GM19193 (cell line): ENCODE measurements around the gene HIP1.

ENCODE experiments used
- POLR2A ChIP-seq: IDR thresholded peaks from 4 replicates; pipeline ENCODE4 v1.6.1; 2011; ENCODE audit not compliant: insufficient read depth, insufficient read length; ENCODE audit errors: extremely low read depth

HIP1 gene

DNA sequence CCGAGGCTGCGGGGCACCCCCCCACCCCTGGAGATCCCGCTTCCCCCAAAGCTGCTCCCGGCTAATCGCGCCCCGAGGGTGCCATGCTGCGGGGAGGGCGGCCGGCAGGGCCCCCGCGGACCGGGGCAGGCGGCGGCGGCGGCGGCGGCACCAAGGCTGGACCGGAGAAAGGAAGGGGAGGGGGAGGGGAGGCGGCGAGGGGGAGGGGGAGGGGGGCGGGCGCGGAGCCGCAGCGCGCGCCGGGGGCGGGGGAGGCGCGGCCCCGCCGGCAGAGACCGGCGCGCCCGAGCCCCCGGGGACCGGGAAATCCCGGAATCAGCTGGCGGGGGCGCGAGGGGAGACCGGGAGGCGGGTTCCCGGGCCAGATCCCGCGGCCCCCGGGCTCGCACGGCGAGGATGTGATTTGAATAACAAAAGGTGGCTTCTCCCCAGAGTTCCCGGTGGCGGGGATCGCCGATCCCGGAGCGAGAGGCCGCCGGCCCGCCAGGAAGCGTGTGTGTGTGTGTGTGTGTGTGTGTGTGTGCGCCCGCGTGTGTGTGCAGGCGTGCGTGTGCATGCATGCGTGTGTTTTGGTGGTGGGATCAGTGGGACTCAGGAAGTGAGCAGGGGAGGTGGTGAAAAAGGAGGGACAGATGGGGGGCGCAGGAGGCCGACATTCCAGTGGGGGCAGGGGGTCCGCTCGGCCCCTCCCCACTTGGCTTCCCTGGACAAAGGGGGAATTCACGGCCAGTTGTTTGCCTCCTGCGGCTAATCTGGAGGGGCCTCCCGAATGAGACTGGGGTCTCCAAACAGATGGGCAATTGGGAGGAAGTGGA lies 99.5 kb downstream of the HIP1 start:
- no peak for TF ChIP-seq POLR2A

DNA sequence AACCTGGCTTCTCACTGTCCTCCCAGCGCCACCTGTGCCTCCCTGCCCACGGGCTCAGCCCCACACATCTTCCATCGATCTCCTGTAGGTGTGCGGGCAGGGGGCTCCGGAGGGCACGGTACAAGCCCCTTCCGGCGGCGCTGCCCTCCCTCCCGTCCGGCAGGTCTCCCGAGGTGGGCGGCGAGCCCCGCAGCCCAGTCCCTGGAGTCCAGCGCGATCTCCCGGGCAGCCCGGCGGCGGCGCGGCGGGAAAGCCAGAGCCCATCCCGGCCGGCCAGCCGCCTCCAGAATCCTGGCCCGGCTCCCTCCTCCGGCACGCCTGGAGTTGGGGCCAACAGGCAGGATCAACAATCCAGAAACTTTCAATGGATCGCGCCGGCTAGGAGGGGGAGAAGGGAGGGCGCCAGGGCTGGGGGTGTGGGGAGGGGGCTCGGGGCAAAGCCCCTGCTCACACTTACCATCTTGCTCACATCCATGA lies 100.1 kb downstream of the HIP1 start:
- no peak for TF ChIP-seq POLR2A

DNA sequence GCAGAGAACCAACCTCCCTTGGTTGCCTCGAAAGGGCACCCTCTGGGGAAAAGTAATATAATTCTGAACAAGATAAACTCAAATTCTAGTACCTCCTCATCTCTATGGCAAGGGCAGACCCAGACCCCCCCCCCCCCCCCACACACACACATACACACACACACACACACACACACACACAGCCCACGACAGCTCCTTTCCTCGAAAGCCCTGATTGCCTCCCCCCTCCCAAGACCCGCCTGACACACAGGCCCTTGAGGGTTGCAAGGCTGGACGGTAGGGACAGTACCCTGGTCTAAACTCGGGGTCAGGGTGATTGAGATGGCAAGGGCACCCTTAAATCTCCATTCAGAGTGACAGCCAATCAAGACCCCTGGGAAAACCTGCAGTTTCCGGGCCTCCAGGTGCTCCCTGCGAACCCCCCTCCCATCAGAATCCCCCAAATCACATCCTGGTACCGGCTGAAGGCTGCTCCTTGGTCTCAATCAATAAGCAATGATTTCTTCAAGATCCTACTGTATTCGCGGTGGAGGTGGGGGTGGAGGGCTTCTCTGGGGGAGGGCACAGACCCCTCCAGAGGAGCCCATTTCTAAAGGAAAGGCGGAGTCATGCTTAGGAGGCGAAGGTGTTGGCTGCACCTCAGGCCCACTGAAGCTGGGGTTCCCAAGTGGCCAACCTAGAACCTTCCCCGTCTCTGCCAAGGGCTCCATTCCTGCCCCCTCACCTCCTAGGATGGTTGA lies 100.7 kb downstream of the HIP1 start:
- TF ChIP-seq POLR2A: no peak

DNA sequence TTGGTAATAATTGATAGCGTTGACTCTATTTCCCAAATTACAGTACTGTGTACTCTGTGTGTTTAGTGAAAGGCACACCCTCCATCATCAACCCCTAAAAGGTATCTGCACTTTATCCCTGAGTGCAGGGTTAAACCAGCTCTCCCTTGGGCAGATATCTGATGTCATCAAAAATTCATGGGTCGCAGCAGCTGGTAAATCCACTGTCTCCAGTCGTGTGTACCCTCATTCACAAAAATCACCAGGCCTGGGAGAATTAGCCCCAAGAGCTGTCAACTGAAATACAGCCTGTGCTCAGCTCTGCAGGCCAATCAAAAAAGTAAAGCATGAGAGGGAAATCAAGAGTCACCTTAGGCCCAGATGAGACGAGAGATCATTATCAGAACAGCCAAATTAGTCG lies 103.7 kb downstream of the HIP1 start:
- TF ChIP-seq POLR2A: no peak

DNA sequence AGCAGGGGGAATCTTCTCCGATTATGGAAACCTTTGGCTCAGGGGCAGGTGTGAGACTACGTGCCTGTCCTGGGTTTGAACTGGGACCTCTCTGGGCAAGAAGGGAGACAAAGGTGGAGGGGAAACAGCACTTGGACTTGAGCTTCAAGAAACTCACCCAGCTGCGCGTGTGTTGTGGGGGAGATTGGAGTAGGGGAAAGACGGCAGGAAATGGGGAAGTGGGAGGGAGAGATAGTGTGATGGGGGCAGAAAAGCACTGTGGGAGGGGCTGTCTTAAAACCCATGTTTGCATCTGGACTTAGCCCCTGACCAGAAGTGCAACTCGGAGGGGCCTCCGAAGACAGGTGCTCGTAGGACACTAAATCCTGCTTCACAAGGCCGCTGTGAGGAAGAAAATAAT lies 107.0 kb downstream of the HIP1 start:
- no peak for TF ChIP-seq POLR2A

DNA sequence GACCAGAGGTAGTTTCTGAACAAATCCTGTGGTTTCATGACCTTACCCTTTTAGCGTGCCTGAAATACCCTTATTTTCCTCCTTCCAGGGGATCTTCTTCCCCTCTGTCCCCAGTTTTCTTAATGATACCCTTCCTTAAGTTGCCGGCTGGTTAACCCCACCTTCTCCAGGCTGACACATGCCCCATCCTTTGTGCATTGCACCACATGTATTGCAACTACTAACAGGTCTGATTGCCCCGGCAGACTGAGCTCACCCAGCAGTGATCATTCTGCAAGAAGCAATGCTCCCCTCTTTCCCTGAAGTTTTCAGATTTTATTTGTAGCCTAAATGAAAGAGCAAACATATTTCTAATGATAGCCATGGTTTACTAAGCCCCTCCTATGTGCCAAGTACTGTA lies 108.2 kb downstream of the HIP1 start:
- TF ChIP-seq POLR2A: no peak

DNA sequence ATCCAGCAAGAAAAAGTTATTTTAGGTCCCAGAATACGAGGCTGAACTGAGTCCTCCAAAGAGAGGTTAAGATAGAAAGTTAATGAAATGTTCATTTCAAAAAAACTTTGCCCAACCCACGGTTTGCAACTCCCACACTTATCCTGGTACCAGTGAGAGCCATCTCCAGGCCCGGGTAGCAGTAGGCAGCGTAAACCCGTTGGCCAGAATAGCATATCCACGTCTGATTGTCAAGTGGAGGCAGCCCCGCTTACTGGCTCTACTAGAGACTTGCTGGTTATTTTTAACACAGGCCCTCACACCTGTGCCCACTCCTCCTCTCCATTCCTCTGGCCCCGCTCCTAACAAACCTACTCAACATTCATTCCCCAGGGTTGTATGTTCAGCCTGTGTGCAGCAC lies 109.7 kb downstream of the HIP1 start:
- no peak for TF ChIP-seq POLR2A

DNA sequence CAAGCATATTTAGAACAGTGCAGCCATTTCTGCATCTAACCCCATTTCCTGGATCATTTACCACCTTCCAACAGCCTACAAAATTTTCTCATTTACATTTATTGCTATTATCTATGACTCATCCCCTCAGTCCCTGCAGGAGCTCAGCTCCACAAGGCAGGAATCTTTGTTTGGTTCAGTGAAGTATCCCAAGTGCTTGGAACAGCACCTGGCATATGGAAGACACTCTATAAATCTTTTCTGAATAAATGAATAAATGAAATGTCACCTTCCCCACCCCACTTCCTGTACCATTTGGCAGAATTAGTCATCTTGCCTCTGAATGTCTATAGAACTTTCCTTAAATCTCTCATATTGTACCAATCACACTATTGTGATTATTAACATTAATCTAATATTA lies 110.7 kb downstream of the HIP1 start:
- no peak for TF ChIP-seq POLR2A

DNA sequence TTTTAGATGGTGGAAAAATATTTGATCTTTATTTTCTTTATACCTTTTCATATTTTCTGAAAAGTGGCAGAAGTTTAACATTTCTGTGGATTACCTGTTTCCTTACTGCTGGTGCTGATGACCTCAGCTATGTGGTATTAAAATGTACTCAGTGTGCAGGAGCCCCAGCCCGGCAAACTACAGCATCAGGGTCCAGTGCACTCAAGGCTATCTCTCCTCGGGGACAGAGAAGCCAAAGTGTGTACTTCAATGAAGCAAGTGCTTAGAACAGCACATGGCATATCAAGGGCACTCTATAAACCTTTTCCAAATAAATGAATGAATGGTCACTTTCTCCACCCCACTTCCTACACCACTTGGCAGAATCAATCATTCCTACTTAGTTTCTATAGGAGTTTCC lies 111.8 kb downstream of the HIP1 start:
- TF ChIP-seq POLR2A: no peak

DNA sequence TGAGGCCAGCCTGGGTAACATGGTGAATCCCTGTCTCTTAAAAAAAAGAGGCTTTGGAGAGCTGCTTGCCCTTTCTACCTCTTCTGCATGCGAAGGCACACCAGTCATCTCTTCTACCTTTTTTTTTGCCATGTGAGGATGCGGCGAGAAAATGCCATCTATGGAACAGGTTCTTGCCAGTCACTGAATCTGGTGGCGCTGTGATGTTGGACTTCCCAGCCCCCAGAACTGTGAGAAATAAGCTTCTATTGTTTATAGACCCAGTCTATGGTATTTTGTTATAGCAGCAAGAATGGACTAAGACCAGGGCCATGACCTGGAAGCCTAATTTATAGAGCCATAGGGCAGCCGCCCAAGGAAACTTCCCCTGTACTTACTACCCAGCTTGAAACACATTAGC lies 112.9 kb downstream of the HIP1 start:
- no peak for TF ChIP-seq POLR2A

DNA sequence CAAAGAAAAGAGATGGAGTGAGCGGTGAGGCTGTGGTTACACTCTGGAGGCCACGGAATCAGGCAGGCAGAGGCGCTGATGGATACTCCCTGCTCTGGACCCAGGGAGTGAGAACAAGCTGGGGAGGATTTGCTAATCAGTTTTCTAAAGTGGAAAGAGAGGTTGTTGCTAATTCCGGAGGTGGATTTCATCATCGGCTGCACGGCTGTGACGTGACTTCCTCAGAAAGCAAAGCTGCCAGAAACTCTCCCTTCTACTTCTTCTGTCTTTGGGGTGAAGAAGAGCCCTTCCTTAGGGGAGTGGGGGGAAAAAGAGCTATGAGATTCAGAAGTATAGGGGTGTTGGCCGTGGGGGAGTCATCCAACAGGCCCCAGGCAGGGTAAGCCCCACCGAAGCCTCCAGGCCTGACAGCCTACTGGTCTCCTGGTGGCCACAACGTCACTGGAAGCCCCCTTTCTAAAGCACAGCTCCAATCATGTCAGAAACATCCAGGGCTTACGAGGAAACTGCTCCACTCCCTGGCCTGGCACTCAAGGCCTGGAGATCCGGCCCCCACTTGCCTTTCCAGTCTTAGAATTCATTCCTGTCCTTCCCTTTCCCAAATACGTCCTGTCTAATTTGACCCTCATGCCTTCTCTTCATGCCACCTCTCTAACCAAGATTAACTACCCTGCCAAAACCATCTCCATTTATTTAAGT lies 114.5 kb downstream of the HIP1 start:
- no peak for TF ChIP-seq POLR2A

DNA sequence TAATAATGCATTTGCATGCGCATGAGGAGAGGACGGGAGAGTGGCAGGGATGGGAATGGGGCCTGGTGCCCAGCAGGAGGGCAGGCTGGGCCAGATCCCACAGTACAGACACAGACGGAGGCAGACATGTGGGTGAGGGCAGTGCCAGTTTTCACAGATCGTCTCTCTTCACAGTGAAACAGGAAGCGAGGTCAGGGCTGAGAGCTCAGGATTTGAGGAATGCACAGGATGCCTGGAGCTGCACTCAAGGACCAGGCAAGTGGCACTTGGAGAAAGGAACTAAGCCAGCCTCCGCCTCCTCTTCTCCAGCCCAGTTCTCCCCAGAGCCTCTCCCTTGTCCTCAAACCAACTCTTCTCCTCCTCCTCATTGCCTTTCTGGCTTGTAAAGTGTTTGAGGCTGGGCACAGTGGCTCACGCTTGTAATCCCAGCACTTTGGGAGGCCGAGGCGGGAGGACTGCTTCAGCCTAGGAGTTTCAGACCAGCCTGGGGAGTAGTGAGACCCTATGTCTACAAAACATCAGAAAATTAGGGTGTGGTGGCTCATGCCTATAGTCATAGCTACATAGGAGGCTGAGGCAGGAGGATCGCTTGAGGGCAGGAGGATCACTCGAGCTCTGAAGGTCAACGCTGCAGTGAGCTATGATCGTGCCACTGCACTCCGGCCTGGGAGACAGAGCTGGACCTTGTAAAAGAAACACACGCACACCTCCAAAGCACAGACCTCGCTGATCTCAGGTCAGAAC lies 115.2 kb downstream of the HIP1 start:
- TF ChIP-seq POLR2A: no peak

DNA sequence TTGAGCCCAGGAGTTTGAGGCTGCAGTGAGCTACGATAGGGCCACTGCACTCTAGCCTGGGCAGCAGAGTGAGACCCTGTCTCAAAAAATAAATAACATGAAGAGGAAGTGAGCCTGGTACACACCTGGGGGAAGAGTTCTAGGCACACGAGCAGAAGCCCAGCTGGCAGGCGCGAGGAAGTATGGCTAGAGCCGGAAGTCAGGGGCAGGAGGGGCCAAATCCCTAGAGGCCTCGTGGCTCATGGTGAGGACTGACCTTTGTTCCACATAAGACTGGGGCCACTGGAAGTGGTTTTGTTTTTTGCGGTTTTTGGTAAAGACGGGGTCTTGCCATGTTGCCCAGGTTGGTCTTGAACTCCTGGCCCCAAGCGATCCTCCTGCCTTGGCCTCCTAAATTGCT lies 117.6 kb downstream of the HIP1 start:
- no peak for TF ChIP-seq POLR2A

DNA sequence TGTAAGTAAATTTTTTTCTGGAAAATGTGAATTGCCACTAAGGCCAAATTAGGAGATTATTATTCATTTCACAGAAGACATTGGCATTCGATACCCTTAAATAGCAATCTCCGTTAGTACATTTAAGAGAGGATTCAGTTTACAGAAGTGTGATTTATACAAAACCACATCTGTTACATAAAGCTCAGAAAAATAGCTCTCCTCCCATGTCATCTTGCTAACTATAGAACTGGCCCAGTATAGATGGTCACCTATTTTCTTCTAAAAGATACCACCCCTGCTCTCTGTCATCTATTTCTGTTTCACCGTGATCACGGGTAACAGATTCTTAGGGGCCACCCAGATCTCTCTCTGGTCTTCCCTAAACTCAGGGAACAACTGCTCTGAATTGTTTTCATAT lies 119.1 kb downstream of the HIP1 start:
- no peak for TF ChIP-seq POLR2A

DNA sequence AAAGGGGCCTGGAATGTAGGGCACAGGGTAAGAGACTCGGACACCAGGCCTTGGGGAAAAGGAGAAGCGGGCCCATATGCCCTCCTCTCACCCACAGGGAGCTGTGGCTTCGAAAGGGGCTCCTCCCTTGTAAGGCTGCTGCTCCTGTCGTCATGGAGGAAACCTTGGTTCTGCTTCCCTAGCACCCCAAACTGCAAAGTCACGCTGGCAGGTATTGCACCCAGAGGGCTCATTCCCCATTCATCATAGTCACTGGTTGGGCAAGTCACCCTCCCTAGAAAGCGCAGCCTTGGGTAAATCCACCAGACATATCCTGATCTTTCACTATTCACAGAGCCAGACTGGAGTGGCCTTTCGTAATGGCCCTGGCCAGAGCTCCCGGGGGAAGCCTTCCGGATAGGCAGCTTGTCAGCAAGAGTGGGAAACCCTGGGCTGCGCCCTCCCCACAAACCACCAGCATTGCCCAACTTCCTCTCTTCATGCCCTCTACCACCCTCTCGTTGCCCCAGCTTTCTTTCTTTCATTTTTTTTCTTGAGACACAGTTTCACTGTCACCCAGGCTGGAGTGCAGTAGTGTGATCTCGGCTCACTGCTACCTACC lies 121.0 kb downstream of the HIP1 start:
- TF ChIP-seq POLR2A: no peak

DNA sequence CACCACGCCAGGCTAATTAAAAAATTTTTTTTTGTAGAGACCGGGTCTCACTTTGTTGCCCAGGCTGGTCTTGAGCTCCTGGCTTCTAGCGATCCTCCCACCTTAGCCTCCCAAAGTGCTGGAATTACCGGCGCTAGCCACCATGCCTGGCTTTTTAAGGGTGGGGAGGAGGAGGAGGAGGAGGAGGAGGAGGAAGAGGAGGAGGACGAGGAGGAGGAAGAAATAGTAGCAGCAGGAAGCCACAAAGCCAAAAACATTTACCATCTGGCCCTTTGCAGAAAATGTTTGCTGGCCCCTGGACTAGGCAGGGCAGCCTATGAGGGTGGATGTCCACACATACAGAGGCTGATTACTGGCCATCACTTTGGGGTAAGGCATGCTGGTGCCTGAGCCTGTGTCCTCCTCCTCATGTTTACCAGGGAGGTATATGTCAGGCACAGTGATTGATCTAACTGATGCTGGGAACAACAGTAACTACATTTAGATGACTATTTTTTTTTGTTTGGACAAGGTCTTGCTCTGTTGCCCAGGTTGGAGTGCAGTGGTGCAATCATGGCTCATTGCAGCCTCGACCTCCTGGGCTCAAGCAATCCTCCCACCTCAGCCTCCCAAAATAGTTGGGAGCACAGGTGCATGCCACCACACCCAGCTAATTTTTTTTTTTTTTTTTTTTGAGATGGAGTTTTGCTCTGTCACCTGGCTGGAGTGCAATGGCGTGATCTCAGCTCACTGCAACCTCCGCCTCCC lies 122.1 kb downstream of the HIP1 start:
- TF ChIP-seq POLR2A: no peak
